ENCODE measurements around the gene SPECC1. TPM values are rescaled to one million over a fixed set of nuclear protein-coding genes. Genes with fewer than 3 reads are reported as not detected.

The SPECC1 gene
- total RNA-seq, 1 donor from 2014 or later = 76.4 TPM

GRCh38 chr17:20284022-20284421 is 274.9 kb downstream of the SPECC1 start:
- Histone ChIP-seq H3K4me1 (peaks cover 0 to 6% of the 10 kb centered on the region in 2 donors), H3K4me3 (no peak overlapping the region), H3K36me3 (no peaks in the 10 kb centered on the region), H3K9me3 (no peaks in the 10 kb centered on the region), H3K27me3 (no peaks in the 10 kb centered on the region), H3K27ac (no peak overlapping the region)
- DNase-seq (ENCODE audit: low spot score in 2 of 2) = no peak
- intact Hi-C loops (cut with DNase I) = no loop called here
- no peak for TF ChIP-seq CTCF (IDR thresholded peaks at IDR 0.05)

- intact Hi-C loops (cut with DNase I) = no loop called here
- DNase-seq (ENCODE audit: low spot score in 2 of 2) = no peak
- Histone ChIP-seq H3K9me3 (no peaks in the 10 kb centered on the region), H3K27me3 (no peaks in the 10 kb centered on the region), H3K27ac (no peak overlapping the region), H3K4me1 (peaks cover 0 to 5% of the 10 kb centered on the region in 2 donors), H3K4me3 (no peak overlapping the region), H3K36me3 (no peaks in the 10 kb centered on the region)
- TF ChIP-seq CTCF (IDR thresholded peaks at IDR 0.05) = no peak
Measured at GRCh38 chr17:20284570-20285295, 275.6 kb downstream of the SPECC1 start.

- Histone ChIP-seq H3K27me3 (no peaks in the 10 kb centered on the region), H3K9me3 (no peaks in the 10 kb centered on the region), H3K4me1 (no peaks in the 10 kb centered on the region), H3K27ac (no peak overlapping the region), H3K4me3 (no peak overlapping the region), H3K36me3 (peaks cover 0 to 4% of the 10 kb centered on the region in 2 donors)
- TF ChIP-seq CTCF (IDR thresholded peaks at IDR 0.05) = no peak
- intact Hi-C loops (cut with DNase I) = no loop called here
- DNase-seq (ENCODE audit: low spot score in 2 of 2) = no peak
Measured at GRCh38 chr17:20289984-20290383, 280.8 kb downstream of the SPECC1 start.

GRCh38 chr17:20291853-20292252 is 282.7 kb downstream of the SPECC1 start:
- H3K27me3 ChIP-seq = no peaks in the 10 kb centered on the region
- intact Hi-C loops (cut with DNase I) = no loop called here
- H3K36me3 ChIP-seq = peaks cover 1 to 4% of the 10 kb centered on the region in 2 donors
- no peaks in the 10 kb centered on the region for H3K9me3 ChIP-seq
- no peak for TF ChIP-seq CTCF (IDR thresholded peaks at IDR 0.05)
- H3K27ac ChIP-seq = no peak overlapping the region
- H3K4me3 ChIP-seq = no peak overlapping the region
- no peak for DNase-seq (ENCODE audit: low spot score in 2 of 2)
- no peaks in the 10 kb centered on the region for H3K4me1 ChIP-seq

GRCh38 chr17:20293501-20293900 is 284.3 kb downstream of the SPECC1 start:
- Histone ChIP-seq H3K4me3 (no peak overlapping the region), H3K36me3 (peaks cover 7% of the 10 kb centered on the region in 2 donors), H3K9me3 (no peaks in the 10 kb centered on the region), H3K4me1 (no peaks in the 10 kb centered on the region), H3K27ac (no peak overlapping the region), H3K27me3 (no peaks in the 10 kb centered on the region)
- TF ChIP-seq CTCF (IDR thresholded peaks at IDR 0.05) = no peak
- intact Hi-C loops (cut with DNase I) = no loop called here
- no peak for DNase-seq (ENCODE audit: low spot score in 2 of 2)

Data from ascending aorta (tissue), 2 donors.